GM23338 (cell line): ENCODE measurements around the gene DYNLT3. TPM values are rescaled to one million over a fixed set of nuclear protein-coding genes. Genes with fewer than 3 reads are reported as not detected.
A peak's percentile ranks its signal among the peaks of the same experiment; 100 is the strongest.

ENCODE experiments used
- ATAC-seq: fragments of 200-7000 bp; cut with Tn5 transposase; 3 replicates; pipeline ENCODE4 v1.9.1; 2020
- DNase-seq: peaks from one replicate; pipeline ENCODE4 v3.0.0-alpha.2; 2015; ENCODE audit warnings: low spot score
- H2AFZ ChIP-seq: fragments of 200-600 bp; sonication (generic); 2 replicates; pipeline ENCODE4 v1.8.0; 2016; ENCODE audit warnings: antibody characterized with exemption, mild to moderate bottlenecking, moderate library complexity
- H3F3A ChIP-seq: fragments of 200-600 bp; sonication (generic); replicated peaks from 2 replicates; pipeline ENCODE4 v1.8.0; 2017; ENCODE audit warnings: antibody characterized with exemption, mixed run types, low read depth
- H3K27ac ChIP-seq: fragments of 200-600 bp; sonication (generic); 2 replicates; pipeline ENCODE4 v1.6.1; 2016; ENCODE audit warnings: low read depth
- H3K27me3 ChIP-seq: fragments of 200-600 bp; sonication (generic); 2 replicates; pipeline ENCODE4 v1.8.0; 2016; ENCODE audit warnings: mild to moderate bottlenecking, mixed run types, moderate library complexity; ENCODE audit not compliant: insufficient read depth
- H3K36me3 ChIP-seq: fragments of 200-600 bp; sonication (generic); 2 replicates; pipeline ENCODE4 v1.8.0; 2016; ENCODE audit warnings: mild to moderate bottlenecking; ENCODE audit not compliant: insufficient read depth
- H3K4me1 ChIP-seq: fragments of 200-600 bp; sonication (generic); 2 replicates; pipeline ENCODE4 v1.8.0; 2016; ENCODE audit warnings: mild to moderate bottlenecking, moderate library complexity; ENCODE audit not compliant: insufficient read depth
- H3K4me2 ChIP-seq: fragments of 200-600 bp; sonication (generic); 2 replicates; pipeline ENCODE4 v1.7.1; 2017; ENCODE audit warnings: mixed run types
- H3K4me3 ChIP-seq: fragments of 200-600 bp; sonication (generic); 2 replicates; pipeline ENCODE4 v1.6.1; 2016; ENCODE audit warnings: mixed run types
- H3K79me2 ChIP-seq: fragments of 200-600 bp; sonication (generic); replicated peaks from 2 replicates; pipeline ENCODE4 v1.8.0; 2017; ENCODE audit warnings: mild to moderate bottlenecking; ENCODE audit not compliant: insufficient read depth
- H3K9me2 ChIP-seq: fragments of 200-600 bp; sonication (generic); 2 replicates; pipeline ENCODE4 v1.8.0; 2017; ENCODE audit not compliant: insufficient read depth
- H4K20me1 ChIP-seq: fragments of 200-600 bp; sonication (generic); replicated peaks from 2 replicates; pipeline ENCODE4 v1.8.0; 2017; ENCODE audit warnings: mild to moderate bottlenecking; ENCODE audit not compliant: insufficient read depth
- H3K27ac Mint-ChIP-seq: 2 replicates; pipeline ENCODE4 v1.8.0; 2020; ENCODE audit warnings: inconsistent platforms, mild to moderate bottlenecking, moderate library complexity, mixed read lengths
- H3K27me3 Mint-ChIP-seq: 3 replicates; pipeline ENCODE4 v1.8.0; 2022; ENCODE audit warnings: low read depth, mild to moderate bottlenecking, moderate library complexity, mixed read lengths, inconsistent platforms; ENCODE audit not compliant: insufficient read depth, poor library complexity
- H3K36me3 Mint-ChIP-seq: 3 replicates; pipeline ENCODE4 v1.8.0; 2021; ENCODE audit warnings: low read depth, mild to moderate bottlenecking, inconsistent platforms, moderate library complexity, mixed read lengths
- H3K4me1 Mint-ChIP-seq: 3 replicates; pipeline ENCODE4 v1.8.0; 2020; ENCODE audit warnings: mild to moderate bottlenecking, inconsistent platforms, mixed read lengths
- H3K4me3 Mint-ChIP-seq: 3 replicates; pipeline ENCODE4 v1.8.0; 2021; ENCODE audit warnings: moderate library complexity, mild to moderate bottlenecking, inconsistent platforms, mixed read lengths
- H3K9me3 Mint-ChIP-seq: 3 replicates; pipeline ENCODE4 v1.8.0; 2020; ENCODE audit warnings: moderate library complexity, mild to moderate bottlenecking, inconsistent platforms, mixed read lengths
- NANOG ChIP-seq: IDR thresholded peaks from 2 replicates; pipeline ENCODE4 v1.6.1; 2016; ENCODE audit warnings: antibody characterized with exemption, borderline replicate concordance
- ZNF331 ChIP-seq: fragments of 250-450 bp; sonication (Bioruptor Pico); IDR thresholded peaks from 2 replicates; pipeline ENCODE4 v1.5.0; 2020; ENCODE audit warnings: low read depth, mild to moderate bottlenecking, moderate library complexity
- polyA plus RNA-seq: library from polyadenylated mRNA; unstranded; fragments of >200 nt; fragmentation: Nextera tagmentation; extraction: Ambion mirVana; gene quantifications from 2 replicates; pipeline ENCODE4 v1.2.1, GENCODE V29; 2016
- total RNA-seq: library from RNA; depleted of rRNA; stranded (reverse); fragments of >200 nt; shearing (Covaris generic); gene quantifications from 2 replicates; pipeline ENCODE4 v1.2.3, GENCODE V29; 2014
- TF ChIP-seq, protein P1 (sequence below): fragments of 250-450 bp; sonication (Bioruptor Pico); IDR thresholded peaks from 2 replicates; pipeline ENCODE4 v1.5.0; 2020; ENCODE audit warnings: mild to moderate bottlenecking, moderate library complexity
- TF ChIP-seq, protein P2 (sequence below), 2 experiments: fragments of 200-600 bp in 1 of 2; sonication (generic) in 1 of 2; conservative IDR thresholded peaks; 2 replicates each; pipeline versions ENCODE4 v1.5.1 to v1.6.1; 2016 to 2017; ENCODE audit warnings: antibody characterized with exemption in 2 of 2, low read depth in 2 of 2, mild to moderate bottlenecking in 2 of 2, moderate library complexity in 1 of 2

The DYNLT3 gene
- total and polyA plus RNA-seq, 2 experiments from 2014 or later: 6.5 to 8.1 TPM

DNA sequence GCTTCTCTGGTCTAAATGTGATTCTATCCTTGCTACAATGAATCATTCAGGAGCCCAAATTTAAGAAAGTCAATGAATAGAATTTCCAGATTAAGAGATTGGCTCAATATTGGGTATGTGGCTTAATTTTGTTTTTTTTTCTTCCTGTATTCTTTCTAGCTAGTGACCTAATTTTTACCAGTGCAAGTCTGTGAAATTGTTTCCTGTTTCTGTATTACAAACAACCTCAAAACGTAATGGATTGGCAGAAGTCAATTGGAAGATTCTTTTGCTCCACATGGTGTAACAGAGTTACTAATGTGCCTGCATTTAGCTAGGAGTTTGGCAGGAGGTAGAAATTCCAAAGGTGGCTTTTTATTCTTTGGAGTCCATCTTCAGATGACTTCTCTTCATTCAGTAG, 17.6 kb downstream of the DYNLT3 start (continued):
- TF ChIP-seq, protein P1, sequence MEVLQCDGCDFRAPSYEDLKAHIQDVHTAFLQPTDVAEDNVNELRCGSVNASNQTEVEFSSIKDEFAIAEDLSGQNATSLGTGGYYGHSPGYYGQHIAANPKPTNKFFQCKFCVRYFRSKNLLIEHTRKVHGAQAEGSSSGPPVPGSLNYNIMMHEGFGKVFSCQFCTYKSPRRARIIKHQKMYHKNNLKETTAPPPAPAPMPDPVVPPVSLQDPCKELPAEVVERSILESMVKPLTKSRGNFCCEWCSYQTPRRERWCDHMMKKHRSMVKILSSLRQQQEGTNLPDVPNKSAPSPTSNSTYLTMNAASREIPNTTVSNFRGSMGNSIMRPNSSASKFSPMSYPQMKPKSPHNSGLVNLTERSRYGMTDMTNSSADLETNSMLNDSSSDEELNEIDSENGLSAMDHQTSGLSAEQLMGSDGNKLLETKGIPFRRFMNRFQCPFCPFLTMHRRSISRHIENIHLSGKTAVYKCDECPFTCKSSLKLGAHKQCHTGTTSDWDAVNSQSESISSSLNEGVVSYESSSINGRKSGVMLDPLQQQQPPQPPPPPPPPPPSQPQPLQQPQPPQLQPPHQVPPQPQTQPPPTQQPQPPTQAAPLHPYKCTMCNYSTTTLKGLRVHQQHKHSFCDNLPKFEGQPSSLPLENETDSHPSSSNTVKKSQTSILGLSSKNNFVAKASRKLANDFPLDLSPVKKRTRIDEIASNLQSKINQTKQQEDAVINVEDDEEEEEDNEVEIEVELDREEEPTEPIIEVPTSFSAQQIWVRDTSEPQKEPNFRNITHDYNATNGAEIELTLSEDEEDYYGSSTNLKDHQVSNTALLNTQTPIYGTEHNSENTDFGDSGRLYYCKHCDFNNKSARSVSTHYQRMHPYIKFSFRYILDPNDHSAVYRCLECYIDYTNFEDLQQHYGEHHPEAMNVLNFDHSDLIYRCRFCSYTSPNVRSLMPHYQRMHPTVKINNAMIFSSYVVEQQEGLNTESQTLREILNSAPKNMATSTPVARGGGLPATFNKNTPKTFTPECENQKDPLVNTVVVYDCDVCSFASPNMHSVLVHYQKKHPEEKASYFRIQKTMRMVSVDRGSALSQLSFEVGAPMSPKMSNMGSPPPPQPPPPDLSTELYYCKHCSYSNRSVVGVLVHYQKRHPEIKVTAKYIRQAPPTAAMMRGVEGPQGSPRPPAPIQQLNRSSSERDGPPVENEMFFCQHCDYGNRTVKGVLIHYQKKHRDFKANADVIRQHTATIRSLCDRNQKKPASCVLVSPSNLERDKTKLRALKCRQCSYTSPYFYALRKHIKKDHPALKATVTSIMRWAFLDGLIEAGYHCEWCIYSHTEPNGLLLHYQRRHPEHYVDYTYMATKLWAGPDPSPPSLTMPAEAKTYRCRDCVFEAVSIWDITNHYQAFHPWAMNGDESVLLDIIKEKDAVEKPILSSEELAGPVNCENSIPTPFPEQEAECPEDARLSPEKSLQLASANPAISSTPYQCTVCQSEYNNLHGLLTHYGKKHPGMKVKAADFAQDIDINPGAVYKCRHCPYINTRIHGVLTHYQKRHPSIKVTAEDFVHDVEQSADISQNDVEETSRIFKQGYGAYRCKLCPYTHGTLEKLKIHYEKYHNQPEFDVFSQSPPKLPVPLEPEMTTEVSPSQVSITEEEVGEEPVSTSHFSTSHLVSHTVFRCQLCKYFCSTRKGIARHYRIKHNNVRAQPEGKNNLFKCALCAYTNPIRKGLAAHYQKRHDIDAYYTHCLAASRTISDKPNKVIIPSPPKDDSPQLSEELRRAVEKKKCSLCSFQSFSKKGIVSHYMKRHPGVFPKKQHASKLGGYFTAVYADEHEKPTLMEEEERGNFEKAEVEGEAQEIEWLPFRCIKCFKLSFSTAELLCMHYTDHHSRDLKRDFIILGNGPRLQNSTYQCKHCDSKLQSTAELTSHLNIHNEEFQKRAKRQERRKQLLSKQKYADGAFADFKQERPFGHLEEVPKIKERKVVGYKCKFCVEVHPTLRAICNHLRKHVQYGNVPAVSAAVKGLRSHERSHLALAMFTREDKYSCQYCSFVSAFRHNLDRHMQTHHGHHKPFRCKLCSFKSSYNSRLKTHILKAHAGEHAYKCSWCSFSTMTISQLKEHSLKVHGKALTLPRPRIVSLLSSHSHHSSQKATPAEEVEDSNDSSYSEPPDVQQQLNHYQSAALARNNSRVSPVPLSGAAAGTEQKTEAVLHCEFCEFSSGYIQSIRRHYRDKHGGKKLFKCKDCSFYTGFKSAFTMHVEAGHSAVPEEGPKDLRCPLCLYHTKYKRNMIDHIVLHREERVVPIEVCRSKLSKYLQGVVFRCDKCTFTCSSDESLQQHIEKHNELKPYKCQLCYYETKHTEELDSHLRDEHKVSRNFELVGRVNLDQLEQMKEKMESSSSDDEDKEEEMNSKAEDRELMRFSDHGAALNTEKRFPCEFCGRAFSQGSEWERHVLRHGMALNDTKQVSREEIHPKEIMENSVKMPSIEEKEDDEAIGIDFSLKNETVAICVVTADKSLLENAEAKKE (CRISPR knock-in tag): no peak
- no peak for TF ChIP-seq NANOG

DNA sequence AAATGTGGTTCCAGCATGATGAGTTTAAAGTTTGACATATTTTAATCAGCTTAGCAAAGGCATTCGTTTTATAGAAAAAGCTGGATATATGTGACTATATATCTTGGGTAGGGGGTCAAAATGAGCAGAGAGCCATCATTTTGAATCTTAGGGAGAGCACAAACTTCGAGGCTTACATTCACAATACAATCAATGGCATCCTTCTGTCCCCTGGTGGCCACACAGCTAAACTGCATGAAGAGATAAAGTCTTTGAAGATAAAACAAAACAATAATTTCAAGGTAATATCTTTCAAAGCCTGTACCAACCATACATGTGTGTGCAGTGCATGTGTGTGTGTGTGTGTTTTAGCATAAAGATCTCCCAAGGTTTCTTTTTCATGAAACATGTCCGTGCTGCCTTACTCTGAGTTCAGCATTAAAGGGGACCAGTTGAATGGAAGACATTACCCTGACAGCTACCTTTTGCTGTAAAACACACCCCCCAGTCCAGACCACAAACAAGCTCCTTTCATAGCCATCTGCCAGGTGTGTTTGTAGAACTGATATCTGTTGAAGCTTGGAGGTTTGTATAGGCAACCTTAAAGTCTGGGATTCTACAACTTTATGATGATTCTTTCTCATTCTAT, 22.0 kb downstream of the DYNLT3 start:
- no peaks in the 10 kb centered on the region for H3K4me1 ChIP-seq

More for the DNA sequence above, 22.0 kb downstream of the DYNLT3 start:
- ATAC-seq (peak; percentile 56), DNase-seq (peak; percentile 59)
- H3K27me3 ChIP-seq: no peaks in the 10 kb centered on the region
- H3K4me3 ChIP-seq: no peak overlapping the region
- H3K4me2 ChIP-seq: no peak overlapping the region
- no peaks in the 10 kb centered on the region for H3K9me3 Mint-ChIP-seq
- no peak overlapping the region for H3K27ac ChIP-seq
- no peaks in the 10 kb centered on the region for H3K36me3 Mint-ChIP-seq
- no peak overlapping the region for H2AFZ ChIP-seq
- H4K20me1 ChIP-seq: no peaks in the 10 kb centered on the region
- no peaks in the 10 kb centered on the region for H3K27me3 Mint-ChIP-seq
- H3K4me3 Mint-ChIP-seq: no peak overlapping the region
- no peaks in the 10 kb centered on the region for H3K9me2 ChIP-seq
- no peak for TF ChIP-seq ZNF331 (CRISPR knock-in tag)
- TF ChIP-seq, protein P2, sequence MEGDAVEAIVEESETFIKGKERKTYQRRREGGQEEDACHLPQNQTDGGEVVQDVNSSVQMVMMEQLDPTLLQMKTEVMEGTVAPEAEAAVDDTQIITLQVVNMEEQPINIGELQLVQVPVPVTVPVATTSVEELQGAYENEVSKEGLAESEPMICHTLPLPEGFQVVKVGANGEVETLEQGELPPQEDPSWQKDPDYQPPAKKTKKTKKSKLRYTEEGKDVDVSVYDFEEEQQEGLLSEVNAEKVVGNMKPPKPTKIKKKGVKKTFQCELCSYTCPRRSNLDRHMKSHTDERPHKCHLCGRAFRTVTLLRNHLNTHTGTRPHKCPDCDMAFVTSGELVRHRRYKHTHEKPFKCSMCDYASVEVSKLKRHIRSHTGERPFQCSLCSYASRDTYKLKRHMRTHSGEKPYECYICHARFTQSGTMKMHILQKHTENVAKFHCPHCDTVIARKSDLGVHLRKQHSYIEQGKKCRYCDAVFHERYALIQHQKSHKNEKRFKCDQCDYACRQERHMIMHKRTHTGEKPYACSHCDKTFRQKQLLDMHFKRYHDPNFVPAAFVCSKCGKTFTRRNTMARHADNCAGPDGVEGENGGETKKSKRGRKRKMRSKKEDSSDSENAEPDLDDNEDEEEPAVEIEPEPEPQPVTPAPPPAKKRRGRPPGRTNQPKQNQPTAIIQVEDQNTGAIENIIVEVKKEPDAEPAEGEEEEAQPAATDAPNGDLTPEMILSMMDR (conservative IDR thresholded peaks at IDR 0.05; ENCODE audit: low read depth in 2 of 2): peak; percentile 71 to 80
- H3K79me2 ChIP-seq: no peaks in the 10 kb centered on the region
- no peak overlapping the region for H3K27ac Mint-ChIP-seq
- no peaks in the 10 kb centered on the region for H3F3A ChIP-seq
- H3K4me1 Mint-ChIP-seq: peaks cover 5% of the 10 kb centered on the region; the same call in 1 of the 3 replicates
- no peaks in the 10 kb centered on the region for H3K36me3 ChIP-seq
